Measurements from ENCODE around the gene TAGLN. TPM values are rescaled to one million over a fixed set of nuclear protein-coding genes. Genes with fewer than 3 reads are reported as not detected.

The TAGLN gene
- total and polyA plus RNA-seq, 3 donors from 2014 or later, result 167 to 800 (median 187) TPM

GRCh38 chr11:117225553-117226170, 26.5 kb downstream of the TAGLN start:
- H3K27me3 ChIP-seq, result no peaks in the 10 kb centered on the region
- 86 to 95% methylated on average over 9 of the region's 9 CpGs for WGBS, 2 donors
- H3K36me3 ChIP-seq (ENCODE audit: low read depth, missing control alignments), result no peaks in the 10 kb centered on the region
- H3K27ac ChIP-seq, result no peak overlapping the region
- H3K4me3 ChIP-seq, result no peak overlapping the region
- H3K9me3 ChIP-seq, result no peaks in the 10 kb centered on the region
- intact Hi-C loops (cut with DNase I; ENCODE audit: low total_unique reads), result no loop called here
- DNase-seq, result peak; percentile 12
- H3K4me1 ChIP-seq, result peaks cover 17% of the 10 kb centered on the region
- TF ChIP-seq CTCF (IDR thresholded peaks at IDR 0.05) (no peak), POLR2A (IDR thresholded peaks at IDR 0.05) (no peak)

- Histone ChIP-seq H3K4me3 (no peak overlapping the region), H3K36me3 (ENCODE audit: low read depth, missing control alignments) (no peaks in the 10 kb centered on the region), H3K4me1 (peaks cover 14% of the 10 kb centered on the region), H3K9me3 (no peaks in the 10 kb centered on the region), H3K27ac (no peak overlapping the region), H3K27me3 (no peaks in the 10 kb centered on the region)
- no peak for TF ChIP-seq POLR2A (IDR thresholded peaks at IDR 0.05)
- TF ChIP-seq CTCF (IDR thresholded peaks at IDR 0.05), result peak; percentile 74 to 82 (median 82)
- 73 to 74% methylated on average over 19 of the region's 19 CpGs for WGBS, 2 donors
- DNase-seq, result peak; percentile 60
- intact Hi-C loops (cut with DNase I; ENCODE audit: low total_unique reads), result no loop called here
Observed at GRCh38 chr11:117226388-117227385, 27.5 kb downstream of the TAGLN start.

- no peaks in the 10 kb centered on the region for H3K36me3 ChIP-seq (ENCODE audit: low read depth, missing control alignments)
- H3K4me3 ChIP-seq, result no peak overlapping the region
- WGBS, 2 donors, result 93 to 94% methylated on average over 11 of the region's 11 CpGs
- TF ChIP-seq CTCF (IDR thresholded peaks at IDR 0.05) (no peak), POLR2A (IDR thresholded peaks at IDR 0.05) (no peak)
- DNase-seq, result no peak
- no peaks in the 10 kb centered on the region for H3K9me3 ChIP-seq
- intact Hi-C loops (cut with DNase I; ENCODE audit: low total_unique reads), result no loop called here
- no peak overlapping the region for H3K27ac ChIP-seq
- no peaks in the 10 kb centered on the region for H3K27me3 ChIP-seq
- peaks cover 7% of the 10 kb centered on the region for H3K4me1 ChIP-seq
Observed at GRCh38 chr11:117228091-117228490, 28.9 kb downstream of the TAGLN start.

GRCh38 chr11:117229411-117229810, 30.2 kb downstream of the TAGLN start:
- no peak overlapping the region for H3K4me3 ChIP-seq
- H3K36me3 ChIP-seq (ENCODE audit: low read depth, missing control alignments), result no peaks in the 10 kb centered on the region
- H3K27ac ChIP-seq, result no peak overlapping the region
- TF ChIP-seq CTCF (IDR thresholded peaks at IDR 0.05), result no peak
- TF ChIP-seq POLR2A (IDR thresholded peaks at IDR 0.05), result no peak
- H3K4me1 ChIP-seq, result peaks cover 18% of the 10 kb centered on the region
- H3K27me3 ChIP-seq, result no peaks in the 10 kb centered on the region
- no peaks in the 10 kb centered on the region for H3K9me3 ChIP-seq
- intact Hi-C loops (cut with DNase I; ENCODE audit: low total_unique reads), result no loop called here
- 92 to 94% methylated on average over 2 to 12 of the region's 12 CpGs for WGBS, 2 donors
- DNase-seq, result no peak

All from testis (tissue), 3 donors.